Measurements from ENCODE around the gene SPCS3.
"Not testable (repeated sequence)": the region's sequence is repeated elsewhere in the genome, so short reads cannot be mapped to it uniquely, and the experiment has no call there.

SPCS3 gene

DNA sequence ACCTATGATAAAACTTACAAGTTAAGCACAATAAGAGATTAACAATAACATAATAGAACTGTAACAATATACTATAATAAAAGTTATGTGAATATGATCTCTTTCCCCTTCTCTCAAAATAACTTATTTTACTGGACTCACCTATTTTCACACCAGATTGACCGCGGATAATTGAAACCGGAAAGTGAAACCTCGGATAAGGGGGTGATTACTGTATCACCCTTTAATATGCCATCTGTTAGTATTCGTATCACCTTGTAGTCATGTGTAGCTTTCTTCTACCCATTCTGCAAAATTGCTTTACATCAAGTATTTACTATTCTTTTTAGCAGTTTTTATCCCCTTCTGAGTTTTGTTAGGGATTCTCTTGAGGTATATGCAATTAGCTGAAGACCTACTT, 1.8 kb downstream of the SPCS3 start:
- in situ Hi-C loops (cut with MboI; ENCODE audit: low pct_unique_long_range_greater_than_20kb, low sequenced_read_pairs, unreplicated experiment): no loop called here
- TF ChIP-seq CTCF (IDR thresholded peaks at IDR 0.05; ENCODE audit: extremely low read depth, insufficient read depth, missing control alignments): no peak
- no peak for DNase-seq (ENCODE audit: low spot score)

DNA sequence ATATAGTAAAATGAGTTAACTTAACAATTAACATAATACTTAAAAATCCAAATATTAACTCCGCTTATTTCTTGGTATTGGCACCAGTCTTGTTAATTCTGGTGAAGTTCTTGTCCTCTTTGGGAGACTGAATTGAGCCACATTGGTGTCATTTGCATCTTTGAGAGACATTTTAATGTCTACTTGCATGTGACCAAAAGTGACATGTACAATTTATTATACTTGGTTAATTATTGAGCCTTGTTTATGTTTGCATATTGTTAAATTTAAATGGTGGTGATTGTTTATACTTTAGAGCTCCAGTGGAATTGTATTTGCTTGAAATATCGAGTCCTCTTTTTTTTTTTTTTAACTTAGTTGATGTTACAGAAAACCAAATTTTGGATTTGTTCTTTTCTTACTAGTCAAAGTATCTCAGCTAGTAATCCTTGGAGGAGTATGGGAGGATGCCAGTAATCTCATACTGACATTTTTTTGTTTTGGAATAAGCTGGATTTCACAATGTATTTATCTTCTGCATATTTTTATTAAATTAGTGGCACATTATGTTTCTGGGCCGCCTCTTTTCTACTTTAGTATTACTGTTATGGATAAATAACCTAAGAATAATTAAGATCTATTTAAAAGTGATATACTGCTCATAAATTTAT, 3.9 kb downstream of the SPCS3 start:
- no peak for TF ChIP-seq CTCF (IDR thresholded peaks at IDR 0.05; ENCODE audit: extremely low read depth, insufficient read depth, missing control alignments)
- in situ Hi-C loops (cut with MboI; ENCODE audit: low pct_unique_long_range_greater_than_20kb, low sequenced_read_pairs, unreplicated experiment): no loop called here
- DNase-seq (ENCODE audit: low spot score): no peak

DNA sequence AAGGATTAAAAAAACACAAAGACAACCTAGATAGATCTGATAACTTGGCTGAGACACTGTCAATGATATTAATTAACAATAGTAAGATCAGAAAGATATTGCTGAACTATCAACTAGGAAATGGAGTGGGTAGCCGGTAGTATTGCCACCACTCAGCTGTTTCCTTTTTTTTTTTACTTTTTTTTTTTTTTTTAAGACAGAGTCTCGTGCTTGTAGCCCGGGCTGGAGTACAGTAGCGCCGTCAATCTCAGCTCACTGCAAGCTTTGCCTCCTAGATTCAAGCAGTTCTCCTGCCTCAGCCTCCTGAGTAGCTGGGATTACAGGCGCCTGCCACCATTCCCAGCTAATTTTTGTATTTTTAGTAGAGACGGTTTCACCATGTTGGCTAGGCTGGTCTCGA, 5.1 kb downstream of the SPCS3 start:
- in situ Hi-C loops (cut with MboI; ENCODE audit: low pct_unique_long_range_greater_than_20kb, low sequenced_read_pairs, unreplicated experiment): loop anchor here (25.0 kb wide), 2 partner anchors 288 to 763 kb away; no protein-coding TSS in a partner anchor
- not testable (repeated sequence) for DNase-seq (ENCODE audit: low spot score)

DNA sequence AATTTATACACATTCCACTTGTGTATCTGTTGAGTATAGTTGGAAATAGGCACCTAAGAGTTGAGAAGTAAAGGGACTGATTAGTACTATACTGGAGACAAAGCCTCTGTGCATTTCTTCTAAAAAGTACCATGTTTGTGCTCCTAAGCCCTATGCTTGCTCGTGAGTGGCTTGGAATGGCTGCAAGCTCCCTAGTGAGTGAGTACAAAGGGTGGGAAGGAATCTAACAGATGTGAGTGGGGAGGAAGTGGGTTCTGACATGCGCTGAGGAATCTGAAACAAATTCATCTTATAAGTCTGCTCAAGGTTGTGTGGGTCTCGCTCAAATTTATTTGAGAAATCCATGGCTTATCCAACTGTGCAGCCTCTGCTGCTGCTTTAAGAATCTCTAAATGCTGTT, 13.3 kb downstream of the SPCS3 start:
- no peak for DNase-seq (ENCODE audit: low spot score)
- in situ Hi-C loops (cut with MboI; ENCODE audit: low pct_unique_long_range_greater_than_20kb, low sequenced_read_pairs, unreplicated experiment): loop anchor here (10.0 to 25.0 kb wide), 3 partner anchors 296 to 771 kb away; no protein-coding TSS in a partner anchor
- TF ChIP-seq CTCF (IDR thresholded peaks at IDR 0.05; ENCODE audit: extremely low read depth, insufficient read depth, missing control alignments): no peak

DNA sequence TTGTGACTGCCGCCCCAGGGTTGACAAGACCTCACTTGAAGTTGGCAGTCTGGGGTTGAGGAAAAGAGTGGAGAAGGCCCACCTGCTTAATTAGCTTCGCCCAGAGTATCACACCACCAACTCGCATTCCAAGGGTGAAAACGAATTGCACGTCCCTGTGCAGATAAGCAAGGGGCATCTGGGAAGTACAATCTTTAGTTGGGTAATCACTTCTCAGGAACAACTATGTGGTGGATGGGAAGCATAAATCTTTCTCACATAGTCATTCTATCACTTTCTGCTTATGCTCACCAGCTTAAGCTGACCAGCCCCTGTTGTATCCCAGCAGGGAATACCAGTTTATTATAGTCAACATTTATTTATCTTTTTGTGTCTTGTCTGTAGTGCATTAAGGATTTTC, 14.3 kb downstream of the SPCS3 start:
- no peak for DNase-seq (ENCODE audit: low spot score)
- TF ChIP-seq CTCF (IDR thresholded peaks at IDR 0.05; ENCODE audit: extremely low read depth, insufficient read depth, missing control alignments): no peak
- in situ Hi-C loops (cut with MboI; ENCODE audit: low pct_unique_long_range_greater_than_20kb, low sequenced_read_pairs, unreplicated experiment): loop anchor here (10.0 to 25.0 kb wide), 3 partner anchors 297 to 772 kb away; no protein-coding TSS in a partner anchor

- in situ Hi-C loops (cut with MboI; ENCODE audit: low pct_unique_long_range_greater_than_20kb, low sequenced_read_pairs, unreplicated experiment): loop anchor here (10.0 to 25.0 kb wide), 3 partner anchors 298 to 773 kb away; no protein-coding TSS in a partner anchor
- no peak for TF ChIP-seq CTCF (IDR thresholded peaks at IDR 0.05; ENCODE audit: extremely low read depth, insufficient read depth, missing control alignments)
- DNase-seq (ENCODE audit: low spot score): no peak
Observed at GRCh38 chr4:176335421-176335820, 15.7 kb downstream of the SPCS3 start.

DNA sequence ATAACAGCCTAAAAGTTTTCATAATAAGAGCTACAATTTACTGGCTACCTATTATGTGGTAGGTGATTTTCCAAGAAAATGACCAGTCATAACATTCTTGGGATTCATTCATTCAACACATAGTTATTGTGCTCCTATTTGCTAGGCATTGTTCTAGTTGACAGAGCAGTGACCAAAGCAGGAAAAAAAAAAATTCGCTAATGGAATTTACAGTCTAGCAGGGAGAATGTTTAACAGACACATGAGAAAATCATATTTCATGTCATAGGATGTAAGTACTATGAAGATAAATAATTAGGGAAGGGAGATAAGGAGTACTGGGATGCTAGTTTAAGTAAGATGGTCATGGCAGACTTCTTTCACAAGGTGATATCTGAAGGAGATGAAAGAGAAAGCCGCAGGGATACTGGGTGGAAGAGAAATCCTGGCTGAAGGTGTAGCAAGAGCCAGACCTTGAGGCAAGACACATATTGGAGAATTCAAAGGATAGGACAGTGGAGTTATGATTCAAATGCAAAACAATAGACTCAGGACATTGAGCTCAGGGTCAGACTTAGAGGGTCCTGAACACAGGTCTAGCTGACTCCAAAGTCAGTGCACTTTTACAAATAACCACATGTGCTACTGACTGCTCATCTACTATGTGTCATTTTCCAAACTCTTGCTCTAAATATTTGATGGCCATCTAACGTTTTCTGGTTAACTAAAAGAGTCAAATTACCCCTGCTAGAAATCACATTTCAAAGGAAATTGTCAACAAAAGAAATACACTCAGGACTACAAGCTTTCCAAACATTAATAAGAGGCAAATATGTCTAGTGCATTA, 20.4 kb downstream of the SPCS3 start:
- TF ChIP-seq CTCF (IDR thresholded peaks at IDR 0.05; ENCODE audit: extremely low read depth, insufficient read depth, missing control alignments): no peak
- DNase-seq (ENCODE audit: low spot score): no peak
- in situ Hi-C loops (cut with MboI; ENCODE audit: low pct_unique_long_range_greater_than_20kb, low sequenced_read_pairs, unreplicated experiment): loop anchor here (10.0 to 25.0 kb wide), 3 partner anchors 303 to 778 kb away; no protein-coding TSS in a partner anchor
